ENCODE measurements around the gene MYO10. TPM values are rescaled to one million over a fixed set of nuclear protein-coding genes. Genes with fewer than 3 reads are reported as not detected.

MYO10 gene
- total RNA-seq, 1 experiment from 2014 or later, result 71.9 TPM

DNA sequence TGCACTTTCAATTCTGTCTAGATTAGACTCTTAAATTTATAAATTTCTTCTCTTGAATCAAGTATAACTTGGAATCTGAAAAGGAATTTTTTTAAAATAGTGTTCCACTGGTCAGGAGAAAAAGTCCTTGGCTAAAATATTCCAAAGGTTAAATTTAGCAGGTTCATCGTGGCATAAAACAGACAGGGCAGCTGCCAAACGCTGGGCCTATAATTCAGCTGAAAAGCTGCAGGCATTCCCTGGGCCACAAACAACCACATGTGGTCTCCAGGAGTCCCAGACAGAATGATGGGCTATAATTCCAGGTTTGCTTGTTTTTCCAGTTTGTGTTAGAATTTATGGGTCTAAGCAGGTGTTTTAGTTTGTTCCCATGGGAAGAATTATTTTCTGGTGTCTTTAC is 248.2 kb downstream of the MYO10 start:
- intact Hi-C loops (cut with micrococcal nuclease; ENCODE audit: unreplicated experiment), result no loop called here
- H3K4me3 ChIP-seq (ENCODE audit: low read depth in 2 of 2, low read length in 2 of 2), result no peak overlapping the region
- ChIA-PET POLR2A (no interaction called here), CTCF (no interaction called here)
- no peak for TF ChIP-seq TCF7L2 (IDR thresholded peaks at IDR 0.05; ENCODE audit: low read depth, low read length)
- no peak for TF ChIP-seq POLR2AphosphoS5 (IDR thresholded peaks at IDR 0.05; ENCODE audit: low read depth, low read length)
- TF ChIP-seq, protein P1, sequence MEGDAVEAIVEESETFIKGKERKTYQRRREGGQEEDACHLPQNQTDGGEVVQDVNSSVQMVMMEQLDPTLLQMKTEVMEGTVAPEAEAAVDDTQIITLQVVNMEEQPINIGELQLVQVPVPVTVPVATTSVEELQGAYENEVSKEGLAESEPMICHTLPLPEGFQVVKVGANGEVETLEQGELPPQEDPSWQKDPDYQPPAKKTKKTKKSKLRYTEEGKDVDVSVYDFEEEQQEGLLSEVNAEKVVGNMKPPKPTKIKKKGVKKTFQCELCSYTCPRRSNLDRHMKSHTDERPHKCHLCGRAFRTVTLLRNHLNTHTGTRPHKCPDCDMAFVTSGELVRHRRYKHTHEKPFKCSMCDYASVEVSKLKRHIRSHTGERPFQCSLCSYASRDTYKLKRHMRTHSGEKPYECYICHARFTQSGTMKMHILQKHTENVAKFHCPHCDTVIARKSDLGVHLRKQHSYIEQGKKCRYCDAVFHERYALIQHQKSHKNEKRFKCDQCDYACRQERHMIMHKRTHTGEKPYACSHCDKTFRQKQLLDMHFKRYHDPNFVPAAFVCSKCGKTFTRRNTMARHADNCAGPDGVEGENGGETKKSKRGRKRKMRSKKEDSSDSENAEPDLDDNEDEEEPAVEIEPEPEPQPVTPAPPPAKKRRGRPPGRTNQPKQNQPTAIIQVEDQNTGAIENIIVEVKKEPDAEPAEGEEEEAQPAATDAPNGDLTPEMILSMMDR (IDR thresholded peaks at IDR 0.05), result no peak
- no peak for TF ChIP-seq REST (IDR thresholded peaks at IDR 0.05; ENCODE audit: insufficient read depth in 1 of 2, low read depth in 2 of 2, low read length in 1 of 2)
- no peak for TF ChIP-seq SIN3A (IDR thresholded peaks at IDR 0.05; ENCODE audit: borderline replicate concordance, insufficient read depth, low read depth, low read length)
- H3K9me3 ChIP-seq (ENCODE audit: control insufficient read depth, insufficient read depth, low read depth, low read length), result no peaks in the 10 kb centered on the region
- no peak overlapping the region for H3K27ac ChIP-seq (ENCODE audit: low read length)
- no peaks in the 10 kb centered on the region for H3K4me1 ChIP-seq (ENCODE audit: control insufficient read depth, insufficient read depth, low read length)
- H3K36me3 ChIP-seq (ENCODE audit: control insufficient read depth, insufficient read depth, low read length), result 0 out of 2 replicates have a peak, but pooled peaks cover 10% of the 10 kb centered on the region
- BruUV-seq (replicated peaks), result no TSS peak
- in situ Hi-C loops (cut with HindIII; ENCODE audit: low pct_unique_long_range_greater_than_20kb, low sequenced_read_pairs), result no loop called here
- no peaks in the 10 kb centered on the region for H3K27me3 ChIP-seq (ENCODE audit: control insufficient read depth, insufficient read depth, low read length)
- no peak for DNase-seq (ENCODE audit: low read depth, low spot score)
- ATAC-seq, result no peak

DNA sequence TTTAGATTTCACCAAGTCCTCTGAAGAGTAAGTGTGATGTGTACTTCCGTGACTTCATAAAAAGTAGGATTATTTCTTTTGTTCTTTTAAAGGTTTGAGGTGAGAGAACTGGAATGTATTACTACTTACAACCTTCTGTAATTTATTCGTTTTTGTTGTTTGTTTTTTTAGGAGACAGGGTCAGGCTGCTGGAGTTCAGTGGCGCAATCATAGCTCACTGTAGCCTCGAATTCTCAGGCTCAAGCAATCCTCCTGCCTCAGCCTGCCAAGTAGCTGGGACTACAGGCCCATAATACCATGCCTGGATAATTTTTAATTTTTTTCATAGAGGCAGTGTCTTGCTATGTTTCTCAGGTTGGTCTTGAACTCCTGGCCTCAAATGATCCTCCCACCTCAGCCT is 251.0 kb downstream of the MYO10 start:
- ChIA-PET CTCF (no interaction called here), POLR2A (no interaction called here)
- DNase-seq (ENCODE audit: low read depth, low spot score) (no peak), ATAC-seq (no peak)
- in situ Hi-C loops (cut with HindIII; ENCODE audit: low pct_unique_long_range_greater_than_20kb, low sequenced_read_pairs) (no loop called here), intact Hi-C loops (cut with micrococcal nuclease; ENCODE audit: unreplicated experiment) (no loop called here)
- TF ChIP-seq TCF7L2 (IDR thresholded peaks at IDR 0.05; ENCODE audit: low read depth, low read length), result no peak
- TF ChIP-seq POLR2AphosphoS5 (IDR thresholded peaks at IDR 0.05; ENCODE audit: low read depth, low read length), result no peak
- TF ChIP-seq REST (IDR thresholded peaks at IDR 0.05; ENCODE audit: insufficient read depth in 1 of 2, low read depth in 2 of 2, low read length in 1 of 2), result no peak
- TF ChIP-seq, protein P1 (IDR thresholded peaks at IDR 0.05), result no peak
- no peak for TF ChIP-seq SIN3A (IDR thresholded peaks at IDR 0.05; ENCODE audit: borderline replicate concordance, insufficient read depth, low read depth, low read length)
- no peaks in the 10 kb centered on the region for H3K9me3 ChIP-seq (ENCODE audit: control insufficient read depth, insufficient read depth, low read depth, low read length)
- H3K4me1 ChIP-seq (ENCODE audit: control insufficient read depth, insufficient read depth, low read length), result no peaks in the 10 kb centered on the region
- BruUV-seq (replicated peaks), result no TSS peak
- H3K4me3 ChIP-seq (ENCODE audit: low read depth in 2 of 2, low read length in 2 of 2), result no peak overlapping the region
- H3K27me3 ChIP-seq (ENCODE audit: control insufficient read depth, insufficient read depth, low read length), result no peaks in the 10 kb centered on the region
- H3K27ac ChIP-seq (ENCODE audit: low read length), result no peak overlapping the region
- H3K36me3 ChIP-seq (ENCODE audit: control insufficient read depth, insufficient read depth, low read length), result peaks cover 17% of the 10 kb centered on the region; the same call in 1 of the 2 replicates

Data from Panc1 (cell line).